ENCODE data around the gene MED29. TPM values are rescaled to one million over a fixed set of nuclear protein-coding genes. Genes with fewer than 3 reads are reported as not detected.

Gene MED29
- total RNA-seq, 1 donor from 2014 or later = 17.2 TPM

DNA sequence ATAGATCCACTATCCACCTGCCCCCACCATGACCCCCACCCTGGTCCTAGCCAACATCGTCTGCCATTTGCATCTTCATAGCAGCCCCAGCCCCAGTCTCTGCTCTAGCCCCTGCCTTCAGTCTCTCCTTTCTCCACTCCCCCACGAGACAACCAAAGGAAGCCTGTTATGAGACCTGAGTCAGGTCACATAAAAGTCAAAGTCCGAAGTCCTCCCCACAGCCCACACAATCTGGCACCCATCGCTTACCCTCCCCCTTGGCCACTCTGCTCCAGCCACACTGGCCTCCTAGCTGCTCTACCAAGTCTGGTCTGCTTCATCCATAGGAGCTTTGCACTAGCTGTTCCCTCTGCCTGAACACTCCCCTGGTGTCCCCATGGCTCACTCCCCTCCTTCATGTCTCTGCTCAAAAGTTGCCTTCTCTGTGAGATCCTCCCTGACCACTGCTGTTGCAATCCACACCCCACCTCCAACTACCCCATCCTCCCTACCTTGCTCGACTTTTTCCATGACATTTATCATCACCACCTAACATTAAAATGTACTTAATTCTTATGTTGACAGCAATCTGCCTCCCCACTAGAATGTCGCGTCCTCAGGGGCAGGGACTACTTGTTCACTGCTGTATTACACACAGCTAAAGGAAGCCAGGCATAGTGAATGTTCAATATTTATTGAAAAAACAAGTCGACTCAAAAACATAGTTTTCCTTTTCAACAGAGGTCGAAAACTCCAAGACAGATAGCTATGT is 20.1 kb downstream of the MED29 start:
- no peak for DNase-seq

DNA sequence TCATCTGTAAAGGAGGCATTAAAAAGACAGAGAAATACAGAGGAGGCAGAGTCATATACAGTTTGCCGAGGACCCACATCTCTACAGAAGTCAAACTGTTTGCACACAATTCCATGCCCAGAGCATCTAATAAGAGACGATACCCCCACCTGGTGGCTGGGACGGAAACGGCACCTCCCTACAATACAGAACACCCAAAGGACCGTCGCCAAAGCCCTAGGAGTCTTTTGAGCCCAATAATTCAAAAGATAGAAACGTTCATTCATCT is 20.6 kb downstream of the MED29 start:
- peak; percentile 54 for DNase-seq

DNA sequence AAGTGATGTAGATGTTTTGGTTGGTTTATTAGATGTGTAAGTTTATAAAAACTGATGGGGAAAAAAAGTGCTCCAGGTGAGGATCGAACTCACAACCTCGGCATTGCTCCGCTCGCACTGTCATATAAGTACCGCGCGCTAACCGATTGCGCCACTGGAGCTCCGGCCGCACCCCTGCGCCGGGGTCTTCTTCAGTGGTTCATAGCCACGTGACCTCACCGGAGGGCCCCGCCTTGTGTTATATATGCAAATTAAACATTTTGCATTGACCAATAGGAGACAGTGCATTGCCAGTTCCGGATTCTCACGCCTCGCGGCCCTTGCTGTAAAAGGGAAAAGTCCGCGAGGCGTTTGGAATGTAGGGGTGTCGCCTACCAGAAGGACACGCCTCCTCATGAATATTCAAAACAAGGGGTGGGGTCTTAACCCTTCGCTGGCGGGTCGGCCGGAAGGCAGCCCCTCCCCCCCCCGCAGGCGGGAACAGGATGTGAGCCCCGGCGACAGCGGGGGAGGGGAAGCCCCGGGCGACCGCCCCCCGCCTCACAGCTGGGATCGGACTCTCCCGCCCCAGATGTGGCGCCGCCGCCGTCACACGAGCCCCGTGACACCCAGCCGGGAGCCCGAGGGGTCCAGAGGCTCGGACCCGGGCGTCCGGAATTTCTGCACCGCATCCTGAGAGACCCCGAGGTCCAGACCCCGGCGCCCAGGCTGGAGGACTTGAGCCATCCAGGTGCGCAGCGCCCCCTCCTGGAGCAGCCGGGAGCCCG is 21.1 kb downstream of the MED29 start, which contains the start of gene PLEKHG2:
Gene PLEKHG2 (plus strand): TSS at position 570 of the 767 bp plus-strand sequence. CDS start 1,418 bp downstream, outside the sequence.
- DNase-seq = peak; percentile 93

DNA sequence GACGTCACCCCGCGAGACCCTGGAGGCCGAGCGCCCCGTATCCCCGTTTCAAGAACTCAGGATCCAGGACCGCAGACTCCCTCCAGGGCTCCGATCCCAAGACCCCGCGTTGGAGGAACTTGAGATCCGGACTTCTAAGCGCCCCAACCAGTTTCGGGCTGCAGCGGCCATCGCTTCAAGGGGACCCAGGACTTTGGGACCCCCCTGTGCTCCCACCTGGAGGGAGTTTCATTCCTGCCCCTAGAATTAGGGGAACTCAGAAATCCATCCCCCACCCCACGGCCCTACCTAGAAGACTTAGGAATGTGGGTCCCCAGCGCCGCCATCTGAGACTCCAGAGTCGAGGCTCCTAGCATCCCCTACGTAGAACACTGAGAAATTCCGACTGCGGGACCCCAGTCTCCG is 21.7 kb downstream of the MED29 start:
- DNase-seq = no peak

DNA sequence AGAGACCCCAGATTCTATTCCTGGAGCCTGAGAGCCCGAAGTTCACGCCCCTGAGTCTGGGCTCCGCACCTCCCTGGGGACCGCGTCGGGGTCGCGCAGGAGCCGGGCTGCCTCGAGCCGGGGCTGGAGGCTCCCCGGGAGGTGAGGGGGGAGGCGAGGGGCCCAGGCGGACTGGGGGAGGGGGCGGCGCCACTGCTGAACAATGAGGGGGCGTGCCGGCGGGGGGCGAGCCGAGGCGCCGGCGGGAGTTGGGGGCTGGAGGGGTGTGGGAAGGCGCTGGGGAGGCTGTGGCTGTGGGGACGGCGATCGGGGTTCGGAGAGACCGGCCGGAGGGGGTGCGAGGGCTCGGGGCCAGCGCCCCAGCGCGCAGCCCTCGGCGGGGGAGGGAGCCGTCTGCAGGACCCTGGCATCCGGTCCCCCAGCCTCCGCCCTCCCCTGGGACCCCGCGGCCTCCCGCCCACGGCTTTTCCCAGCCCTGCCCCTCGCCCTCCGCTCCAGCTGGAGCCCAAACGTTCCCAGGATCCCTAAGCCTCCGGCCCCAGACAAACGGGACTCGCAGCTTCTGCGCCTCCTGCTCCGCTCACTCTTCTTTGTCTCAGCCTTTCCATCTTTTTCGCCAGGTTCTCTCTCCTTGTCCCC is 22.2 kb downstream of the MED29 start:
- no peak for DNase-seq

DNA sequence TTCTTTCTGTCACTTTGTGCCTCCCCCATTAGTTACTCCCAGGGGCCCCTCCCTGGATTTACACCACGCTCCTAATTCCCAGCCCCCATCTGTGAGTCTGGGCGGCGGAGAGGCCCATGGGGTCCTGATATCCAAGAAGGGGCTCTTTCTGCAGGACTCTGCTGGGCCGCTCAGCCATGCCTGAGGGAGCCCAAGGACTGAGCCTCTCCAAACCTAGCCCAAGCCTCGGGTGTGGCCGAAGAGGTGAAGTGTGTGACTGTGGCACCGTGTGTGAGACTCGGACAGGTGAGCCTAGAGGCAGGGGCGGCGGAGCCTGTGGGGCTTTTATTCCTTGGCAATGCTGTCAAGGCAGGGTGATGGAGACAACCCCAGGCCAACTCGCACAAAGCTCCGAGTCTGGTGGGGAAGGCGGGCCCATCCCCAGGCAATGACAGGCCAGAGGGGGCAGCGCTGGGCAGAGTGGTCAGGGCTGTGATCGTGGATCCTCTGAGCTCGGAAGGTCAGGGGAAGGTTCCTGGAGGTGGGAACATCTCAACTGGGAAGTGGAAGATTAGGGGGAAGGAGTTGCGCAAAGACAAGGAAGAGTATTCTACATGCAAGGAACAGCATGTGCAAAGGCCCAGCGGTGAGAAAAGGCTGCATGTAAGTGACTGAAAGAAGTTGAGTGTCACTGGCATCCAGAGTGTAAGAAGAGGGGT is 22.9 kb downstream of the MED29 start:
- no peak for DNase-seq

DNA sequence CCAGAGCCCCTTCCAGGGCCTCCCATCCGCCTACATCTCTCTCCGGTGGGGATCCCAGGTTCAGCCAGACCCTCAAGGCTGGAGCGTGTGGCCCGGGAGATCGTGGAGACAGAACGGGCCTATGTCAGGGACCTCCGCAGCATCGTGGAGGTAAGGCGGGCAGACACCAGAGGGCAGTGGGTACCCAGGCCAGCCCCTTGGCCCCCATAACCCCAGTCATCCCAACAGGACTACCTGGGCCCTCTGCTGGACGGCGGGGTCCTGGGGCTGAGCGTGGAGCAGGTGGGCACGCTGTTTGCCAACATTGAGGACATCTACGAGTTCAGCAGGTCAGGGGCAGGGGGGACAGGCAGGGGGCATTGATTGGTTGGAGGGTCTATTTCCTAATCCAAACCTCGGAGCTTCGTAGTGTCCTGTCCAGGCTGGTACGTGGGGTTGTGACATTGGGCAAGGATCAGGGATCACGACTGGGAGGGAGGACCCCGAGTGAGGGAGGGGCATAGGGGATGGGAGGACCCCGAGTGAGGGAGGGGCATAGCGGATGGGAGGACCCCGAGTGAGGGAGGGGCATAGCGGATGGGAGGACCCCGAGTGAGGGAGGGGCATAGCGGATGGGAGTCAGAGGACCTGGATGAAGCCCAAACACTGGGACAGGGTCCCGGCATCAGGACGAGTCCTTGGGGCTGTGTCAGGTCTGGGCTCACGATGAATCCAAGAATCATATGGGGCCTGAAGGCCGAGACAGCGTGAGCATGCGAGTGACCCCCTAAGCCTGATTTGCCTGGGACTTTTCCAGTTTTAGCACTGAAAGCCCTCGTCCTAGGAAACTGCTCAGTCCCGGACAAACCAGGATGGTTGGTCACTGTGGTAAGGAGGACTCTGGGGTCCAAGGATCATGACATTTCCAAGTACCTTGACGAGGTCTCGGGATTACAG is 24.2 kb downstream of the MED29 start:
- DNase-seq = no peak

DNA sequence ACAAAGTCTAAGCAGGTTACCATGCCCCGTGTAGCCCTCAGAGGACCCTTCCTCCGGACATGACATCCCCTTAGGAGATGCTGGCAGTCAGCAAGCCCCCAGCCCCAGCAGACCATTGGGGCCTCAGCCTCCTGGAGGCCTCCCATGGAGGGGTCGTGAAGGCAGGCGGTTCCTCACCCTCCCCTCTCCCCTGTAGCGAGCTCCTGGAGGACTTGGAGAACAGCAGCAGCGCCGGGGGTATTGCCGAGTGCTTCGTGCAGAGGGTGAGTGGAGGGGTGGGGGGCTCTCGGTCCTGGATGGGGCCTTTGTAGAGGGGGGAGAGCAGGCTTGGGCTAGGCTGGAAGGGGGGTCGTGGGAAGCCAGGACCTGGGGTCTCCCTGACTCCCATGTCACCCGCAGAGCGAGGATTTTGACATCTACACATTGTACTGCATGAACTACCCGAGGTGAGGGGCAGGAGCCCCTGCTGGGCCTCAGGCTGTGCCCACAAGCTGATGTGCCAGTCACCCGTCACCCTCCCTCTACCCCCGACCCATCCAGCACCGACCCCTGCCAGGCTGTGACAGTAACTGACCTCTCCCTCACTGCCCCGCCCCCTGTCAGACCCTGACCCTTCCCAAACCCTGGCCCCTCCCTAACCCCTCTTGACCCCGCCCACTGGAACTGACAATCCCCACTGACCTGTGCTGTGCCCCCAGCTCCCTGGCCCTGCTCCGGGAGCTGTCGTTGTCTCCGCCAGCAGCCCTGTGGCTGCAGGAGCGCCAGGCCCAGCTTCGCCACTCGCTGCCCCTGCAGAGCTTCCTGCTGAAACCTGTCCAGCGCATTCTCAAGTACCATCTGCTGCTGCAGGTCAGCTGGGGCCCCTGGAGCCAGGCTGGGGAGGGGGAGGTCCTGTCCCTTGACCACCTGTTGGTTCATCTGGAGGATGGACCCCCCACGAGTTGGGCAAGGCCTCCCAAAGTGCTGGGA is 25.3 kb downstream of the MED29 start:
- no peak for DNase-seq

DNA sequence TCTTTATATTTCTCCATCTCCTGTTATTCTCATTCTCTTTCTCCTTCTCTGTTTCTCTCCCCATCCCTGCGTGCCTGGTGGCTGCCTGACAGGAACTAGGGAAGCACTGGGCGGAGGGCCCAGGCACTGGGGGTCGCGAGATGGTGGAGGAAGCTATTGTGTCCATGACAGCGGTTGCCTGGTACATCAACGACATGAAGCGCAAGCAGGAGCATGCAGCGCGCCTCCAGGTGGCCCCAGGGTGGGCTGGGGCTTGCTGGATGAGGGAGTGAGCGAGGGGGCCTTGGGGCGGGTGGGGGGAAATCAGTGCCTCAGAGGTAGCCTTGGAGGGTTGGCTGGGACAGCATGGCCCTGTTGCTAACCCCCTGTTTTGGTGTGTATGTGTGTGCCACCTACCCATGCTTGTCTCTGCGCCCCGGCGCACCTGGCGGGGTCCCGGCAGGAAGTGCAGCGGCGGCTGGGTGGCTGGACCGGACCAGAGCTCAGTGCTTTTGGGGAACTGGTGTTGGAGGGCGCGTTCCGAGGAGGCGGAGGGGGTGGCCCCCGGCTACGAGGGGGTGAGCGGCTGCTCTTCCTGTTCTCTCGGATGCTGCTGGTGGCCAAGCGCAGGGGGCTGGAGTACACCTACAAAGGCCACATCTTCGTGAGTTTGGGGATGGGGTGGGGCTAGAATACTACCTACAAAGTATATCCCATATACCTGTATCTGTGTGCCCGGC is 26.4 kb downstream of the MED29 start:
- no peak for DNase-seq

DNA sequence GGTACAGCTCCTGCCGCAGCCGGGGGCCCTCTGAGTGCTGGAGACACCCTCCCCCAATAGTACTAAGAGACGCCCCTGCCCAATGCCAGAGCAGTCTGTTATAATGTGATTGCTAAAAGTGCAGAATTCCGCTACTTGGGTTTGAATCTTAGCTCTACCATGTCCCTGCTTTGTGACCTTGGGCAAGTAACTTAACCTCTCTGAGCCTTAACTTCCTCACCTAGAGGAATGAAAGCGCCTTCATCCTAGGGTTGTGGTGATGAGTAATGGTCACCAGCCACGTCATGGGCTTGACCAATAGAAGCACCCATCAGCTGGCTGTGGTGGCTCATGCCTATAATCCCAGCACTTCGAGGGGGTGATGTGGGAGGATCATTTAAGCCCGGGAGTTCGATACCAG is 27.8 kb downstream of the MED29 start:
- DNase-seq = no peak

DNA sequence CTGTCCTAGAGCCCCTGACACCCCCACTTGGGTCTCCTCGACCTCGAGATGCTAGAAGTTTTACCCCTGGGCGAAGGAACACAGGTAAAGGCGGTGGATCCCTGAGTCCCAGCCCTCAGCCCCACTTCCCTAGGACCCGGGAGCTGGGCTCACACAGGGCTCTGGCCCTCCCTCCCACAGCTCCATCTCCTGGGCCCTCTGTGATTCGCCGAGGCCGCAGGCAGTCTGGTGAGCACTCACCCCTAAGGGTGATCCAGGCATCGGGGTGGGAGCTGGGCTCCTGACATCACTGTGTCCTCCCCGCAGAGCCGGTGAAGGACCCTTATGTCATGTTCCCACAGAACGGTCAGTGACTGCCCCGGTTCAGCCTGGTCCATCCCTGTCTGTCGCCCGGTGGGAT is 29.6 kb downstream of the MED29 start:
- DNase-seq = no peak

DNA sequence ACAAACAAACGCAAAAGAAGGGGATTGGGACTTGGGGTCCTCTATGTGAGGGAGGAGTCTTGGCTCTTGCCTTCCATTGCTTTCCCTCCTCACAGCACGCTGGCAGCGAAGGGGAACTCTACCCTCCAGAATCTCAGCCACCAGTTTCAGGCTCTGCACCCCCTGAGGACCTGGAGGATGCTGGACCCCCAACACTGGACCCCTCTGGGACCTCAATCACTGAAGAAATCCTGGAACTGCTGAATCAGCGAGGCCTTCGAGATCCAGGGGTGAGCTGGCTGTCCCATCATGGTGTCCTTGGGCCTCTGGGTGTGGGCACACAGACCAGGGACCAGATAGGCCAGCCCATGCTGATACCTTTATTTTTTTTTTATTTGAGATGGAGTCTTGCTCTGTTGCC is 30.8 kb downstream of the MED29 start:
- DNase-seq = no peak

DNA sequence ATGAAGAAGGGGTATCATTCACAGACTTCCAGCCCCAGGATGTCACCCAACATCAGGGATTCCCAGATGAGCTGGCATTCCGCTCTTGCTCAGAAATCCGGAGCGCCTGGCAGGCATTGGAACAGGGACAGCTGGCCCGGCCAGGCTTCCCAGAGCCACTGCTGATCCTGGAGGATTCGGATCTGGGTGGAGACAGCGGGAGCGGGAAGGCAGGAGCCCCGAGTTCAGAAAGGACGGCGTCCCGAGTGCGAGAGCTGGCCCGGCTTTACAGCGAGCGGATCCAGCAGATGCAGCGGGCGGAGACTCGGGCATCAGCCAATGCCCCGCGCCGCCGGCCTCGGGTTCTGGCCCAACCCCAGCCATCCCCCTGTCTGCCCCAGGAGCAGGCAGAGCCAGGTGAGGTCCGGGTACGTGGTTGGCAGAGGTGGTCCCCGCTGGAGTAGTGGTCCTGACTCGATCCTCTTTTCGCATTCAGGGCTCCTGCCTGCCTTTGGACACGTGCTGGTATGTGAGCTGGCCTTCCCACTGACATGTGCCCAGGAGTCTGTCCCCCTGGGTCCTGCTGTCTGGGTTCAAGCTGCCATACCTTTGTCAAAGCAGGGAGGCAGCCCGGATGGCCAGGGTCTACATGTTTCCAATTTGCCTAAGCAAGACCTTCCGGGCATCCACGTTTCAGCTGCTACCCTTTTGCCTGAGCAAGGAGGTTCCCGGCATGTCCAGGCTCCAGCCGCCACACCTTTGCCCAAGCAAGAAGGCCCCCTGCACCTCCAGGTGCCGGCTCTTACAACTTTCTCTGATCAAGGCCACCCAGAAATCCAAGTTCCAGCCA is 32.3 kb downstream of the MED29 start:
- DNase-seq = no peak

DNA sequence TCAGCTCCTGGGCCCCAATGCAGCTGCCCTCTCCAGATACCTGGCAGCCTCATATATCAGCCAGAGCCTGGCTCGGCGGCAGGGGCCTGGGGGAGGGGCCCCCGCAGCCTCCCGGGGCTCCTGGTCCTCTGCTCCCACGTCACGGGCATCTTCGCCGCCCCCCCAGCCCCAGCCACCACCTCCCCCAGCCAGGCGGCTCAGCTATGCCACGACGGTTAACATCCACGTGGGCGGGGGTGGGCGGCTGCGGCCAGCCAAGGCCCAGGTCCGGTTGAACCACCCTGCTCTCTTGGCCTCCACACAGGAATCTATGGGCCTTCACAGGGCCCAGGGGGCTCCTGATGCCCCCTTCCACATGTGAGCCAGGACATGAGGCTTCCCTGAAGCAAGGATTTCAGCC is 33.8 kb downstream of the MED29 start:
- DNase-seq = no peak

DNA sequence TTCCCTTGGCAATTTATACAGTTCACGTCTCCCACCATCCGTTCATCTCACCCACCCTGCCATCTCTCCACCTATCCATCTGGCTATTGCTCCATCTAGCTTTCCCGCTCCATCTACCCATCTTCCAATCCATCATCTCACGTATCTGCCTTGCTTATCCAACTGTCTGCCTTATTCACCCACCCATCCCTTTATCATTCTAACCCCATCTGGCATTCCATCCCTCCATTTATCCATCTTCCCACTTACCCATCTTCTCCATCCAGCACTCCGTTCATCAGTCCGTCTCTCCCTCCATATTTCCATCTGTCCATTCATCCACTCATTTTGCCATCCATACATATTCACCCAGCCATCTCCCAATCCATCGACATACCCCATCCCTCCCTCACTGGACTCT is 34.6 kb downstream of the MED29 start:
- no peak for DNase-seq

DNA sequence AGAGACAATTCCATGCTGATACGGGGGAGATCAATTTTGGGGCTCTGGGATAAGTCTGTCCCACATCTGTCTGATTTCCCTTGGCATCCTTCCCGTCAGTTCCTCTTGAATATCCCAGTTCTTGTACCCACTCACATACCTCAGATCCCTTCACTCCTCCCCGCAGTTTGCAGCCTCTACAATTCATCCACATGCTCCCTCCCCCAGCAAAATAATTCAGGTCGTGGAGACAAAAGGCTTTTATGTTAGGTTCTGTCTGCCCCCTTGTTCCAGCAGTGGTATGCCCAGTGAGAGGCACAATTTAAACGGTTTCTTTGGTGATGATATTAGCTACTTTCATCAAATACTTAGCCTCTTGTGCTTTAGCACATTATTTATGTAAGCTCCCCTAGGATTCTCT is 35.0 kb downstream of the MED29 start:
- DNase-seq = no peak

DNA sequence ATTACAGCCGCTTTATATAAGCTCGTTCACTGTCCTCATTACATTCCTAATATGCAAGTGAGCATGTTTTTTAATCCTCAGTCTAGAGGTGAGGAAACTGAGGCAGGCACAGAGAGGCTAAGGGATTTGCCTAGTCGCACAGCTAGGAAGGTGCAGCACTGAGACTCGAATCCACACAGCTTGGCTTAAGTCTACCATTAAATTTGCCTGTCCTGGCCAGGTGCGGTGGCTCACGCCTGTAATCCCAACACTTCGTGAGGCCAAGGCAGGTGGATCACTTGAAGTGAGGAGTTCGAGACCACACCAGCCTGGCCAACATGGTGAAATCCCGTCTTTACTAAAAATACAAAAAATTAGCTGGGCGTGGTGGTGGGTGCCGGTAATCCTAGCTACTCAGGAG is 36.5 kb downstream of the MED29 start:
- no peak for DNase-seq

DNA sequence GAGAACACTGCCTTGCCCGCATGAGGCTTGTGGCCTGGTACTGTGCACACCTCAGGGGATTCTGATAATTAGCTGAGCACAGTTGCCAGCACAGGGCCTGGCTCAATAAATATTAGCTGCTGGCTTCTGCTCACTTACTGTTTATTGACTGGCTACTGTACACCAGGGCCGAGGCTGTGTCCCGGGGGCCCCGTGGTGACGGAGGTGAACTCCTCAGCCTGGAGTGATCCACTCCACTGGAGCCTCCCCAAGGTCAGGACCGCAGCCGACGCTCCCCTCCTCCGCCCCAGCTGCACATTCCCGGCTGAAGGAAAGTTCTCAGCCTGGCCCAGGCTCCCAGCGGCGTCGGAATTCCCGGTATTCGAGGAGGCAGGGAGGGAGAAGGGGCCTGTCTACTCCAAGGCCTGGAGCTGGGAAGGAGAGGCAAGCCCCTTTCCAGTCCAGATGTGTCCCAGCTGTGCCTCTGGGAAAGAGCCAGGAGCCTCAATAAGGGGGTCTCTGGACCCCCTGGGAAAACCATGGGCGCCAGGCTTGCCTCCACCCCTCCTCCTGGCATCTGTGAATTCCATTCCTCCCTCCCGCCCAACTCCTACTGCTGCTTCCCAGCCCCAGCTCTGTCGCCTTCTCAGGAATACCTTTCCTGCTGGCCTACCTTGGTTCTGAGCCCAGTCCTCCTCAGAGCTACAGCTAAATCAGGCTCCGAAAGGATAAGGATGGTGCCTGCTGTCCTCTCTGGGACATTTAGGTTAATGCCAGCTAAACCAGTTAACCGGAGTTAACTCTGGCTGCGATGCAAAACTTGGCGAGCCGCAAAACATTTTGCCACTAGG is 37.3 kb downstream of the MED29 start:
- DNase-seq = no peak

Measured in occipital lobe (tissue), 2 donors.